NCI-H128 (cell line): ENCODE data around the gene MAP4.
"Not testable (repeated sequence)": the region's sequence is repeated elsewhere in the genome, so short reads cannot be mapped to it uniquely, and the experiment has no call there.

Experiments
- DNase-seq: peaks from one replicate; lab custom pipeline; 2025; ENCODE audit not compliant: unreplicated experiment; lab: John Stamatoyannopoulos, UW

The MAP4 gene

GRCh38 chr3:48016301-48016973 is at the start of gene MAP4:
TSS of gene MAP4 (minus strand) at chr3:48016416. CDS start at chr3:47998860, 17,556 bp downstream.
- DNase-seq = no peak

- DNase-seq = no peak
Observed at GRCh38 chr3:48065035-48065434, 48.8 kb upstream of the MAP4 start.

- no peak for DNase-seq
Observed at GRCh38 chr3:48064292-48064829, 48.1 kb upstream of the MAP4 start.

- not testable (repeated sequence) for DNase-seq
Observed at GRCh38 chr3:48061586-48061985, 45.4 kb upstream of the MAP4 start.

GRCh38 chr3:48058091-48058490 is 41.9 kb upstream of the MAP4 start:
- no peak for DNase-seq

GRCh38 chr3:48057521-48057920 is 41.3 kb upstream of the MAP4 start:
- DNase-seq = no peak

- no peak for DNase-seq
Observed at GRCh38 chr3:48047841-48048464, 31.7 kb upstream of the MAP4 start.

GRCh38 chr3:48042071-48042760 is 26.0 kb upstream of the MAP4 start:
- DNase-seq = no peak

GRCh38 chr3:48039487-48040190 is 23.4 kb upstream of the MAP4 start:
- DNase-seq = no peak

GRCh38 chr3:48038971-48039481 is 22.8 kb upstream of the MAP4 start:
- no peak for DNase-seq

- DNase-seq = no peak
Observed at GRCh38 chr3:48034000-48034516, 17.8 kb upstream of the MAP4 start.

GRCh38 chr3:48030188-48030587 is 14.0 kb upstream of the MAP4 start:
- no peak for DNase-seq

GRCh38 chr3:48026951-48027908 is 11.0 kb upstream of the MAP4 start:
- no peak for DNase-seq

GRCh38 chr3:48026098-48026497 is 9.9 kb upstream of the MAP4 start:
- DNase-seq = no peak

- DNase-seq = no peak
Observed at GRCh38 chr3:48024401-48024800, 8.2 kb upstream of the MAP4 start.

GRCh38 chr3:48023377-48023776 is 7.2 kb upstream of the MAP4 start:
- DNase-seq = no peak

GRCh38 chr3:48022178-48022577 is 6.0 kb upstream of the MAP4 start:
- no peak for DNase-seq

- DNase-seq = no peak
Observed at GRCh38 chr3:48018841-48019240, 2.6 kb upstream of the MAP4 start.

GRCh38 chr3:48015431-48016180 is 610 bp downstream of the MAP4 start:
- no peak for DNase-seq
